ENCODE results near the gene NLRX1.
"Not testable (repeated sequence)": the region's sequence is repeated elsewhere in the genome, so short reads cannot be mapped to it uniquely, and the experiment has no call there.

NLRX1 gene

GRCh38 chr11:119173453-119173852, 4.9 kb downstream of the NLRX1 start:
- Histone ChIP-seq H3K36me3 (ENCODE audit: insufficient read depth, low read length) (peaks cover 6% of the 10 kb centered on the region), H3K9me3 (ENCODE audit: insufficient read depth, low read depth, low read length) (no peaks in the 10 kb centered on the region), H3K9ac (ENCODE audit: low read depth, low read length) (no peak overlapping the region), H3K4me3 (ENCODE audit: low read length) (no peak overlapping the region), H3K27me3 (ENCODE audit: insufficient read depth, low read length) (no peaks in the 10 kb centered on the region), H3K27ac (ENCODE audit: low read depth, low read length) (no peak overlapping the region), H3K4me1 (ENCODE audit: insufficient read depth, low read length) (0 out of 2 replicates have a peak, but pooled peaks cover 4% of the 10 kb centered on the region)
- 94% methylated on average over 21 of the region's 21 CpGs for WGBS

GRCh38 chr11:119175493-119176077, 7.1 kb downstream of the NLRX1 start:
- no peak overlapping the region for H3K4me3 ChIP-seq (ENCODE audit: low read length)
- H3K27ac ChIP-seq (ENCODE audit: low read depth, low read length) = no peak overlapping the region
- H3K9me3 ChIP-seq (ENCODE audit: insufficient read depth, low read depth, low read length) = no peaks in the 10 kb centered on the region
- no peak overlapping the region for H3K9ac ChIP-seq (ENCODE audit: low read depth, low read length)
- WGBS = 78% methylated on average over 5 of the region's 6 CpGs
- no peaks in the 10 kb centered on the region for H3K27me3 ChIP-seq (ENCODE audit: insufficient read depth, low read length)
- peaks cover 11% of the 10 kb centered on the region for H3K36me3 ChIP-seq (ENCODE audit: insufficient read depth, low read length)
- H3K4me1 ChIP-seq (ENCODE audit: insufficient read depth, low read length) = 0 out of 2 replicates have a peak, but pooled peaks cover 4% of the 10 kb centered on the region

DNA sequence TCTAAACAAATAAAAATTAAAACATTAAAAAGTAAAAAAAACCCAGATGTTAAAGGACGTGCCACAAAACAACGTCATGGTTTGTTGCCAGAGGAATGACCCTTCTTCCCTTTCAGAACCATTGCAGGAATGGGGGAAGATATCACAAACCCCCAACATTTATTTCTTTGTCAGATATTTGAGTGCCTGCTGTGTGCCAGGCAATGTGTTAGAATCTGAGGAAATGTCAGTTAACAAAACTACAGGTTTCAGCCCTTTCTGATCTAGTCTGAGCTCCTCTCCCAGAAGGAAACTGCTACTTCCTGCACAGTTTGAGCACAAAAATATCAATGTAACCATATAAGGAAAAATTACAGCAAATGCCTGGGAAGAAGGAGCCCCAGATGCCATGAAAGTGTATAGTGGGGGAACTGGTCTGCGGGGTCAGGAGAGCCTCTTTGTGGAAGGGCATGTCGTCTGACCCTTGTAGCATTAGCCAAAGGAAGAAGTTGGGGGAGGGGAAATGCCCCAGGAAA, 9.7 kb downstream of the NLRX1 start:
- Histone ChIP-seq H3K36me3 (ENCODE audit: insufficient read depth, low read length) (peaks cover 11% of the 10 kb centered on the region), H3K4me1 (ENCODE audit: insufficient read depth, low read length) (0 out of 2 replicates have a peak, but pooled peaks cover 4% of the 10 kb centered on the region), H3K27me3 (ENCODE audit: insufficient read depth, low read length) (no peaks in the 10 kb centered on the region), H3K9me3 (ENCODE audit: insufficient read depth, low read depth, low read length) (no peaks in the 10 kb centered on the region), H3K9ac (ENCODE audit: low read depth, low read length) (no peak overlapping the region), H3K27ac (ENCODE audit: low read depth, low read length) (no peak overlapping the region), H3K4me3 (ENCODE audit: low read length) (no peak overlapping the region)
- WGBS = 88% methylated on average over 4 of the region's 4 CpGs

DNA sequence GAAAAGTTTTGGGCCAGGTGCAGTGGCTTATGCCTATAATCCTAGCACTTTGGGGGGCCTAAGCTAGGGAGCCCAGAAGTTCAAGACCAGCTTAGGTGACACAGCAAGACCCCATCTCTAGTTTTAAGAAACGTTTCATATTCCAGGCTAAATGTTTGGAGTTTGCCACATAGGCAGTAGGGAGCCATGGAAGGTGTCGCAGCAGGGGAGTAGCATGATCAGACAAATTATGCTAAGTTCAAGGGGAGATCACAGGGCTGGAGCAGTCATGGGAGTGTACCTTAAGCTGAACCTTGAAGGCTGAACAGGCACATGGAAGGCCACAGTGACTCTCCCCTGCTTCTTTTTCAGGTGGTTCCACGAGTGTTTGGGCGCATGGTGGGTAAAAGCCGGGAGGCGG, 10.8 kb downstream of the NLRX1 start:
- H3K4me1 ChIP-seq (ENCODE audit: insufficient read depth, low read length) = 0 out of 2 replicates have a peak, but pooled peaks cover 4% of the 10 kb centered on the region
- peaks cover 11% of the 10 kb centered on the region for H3K36me3 ChIP-seq (ENCODE audit: insufficient read depth, low read length)
- no peak overlapping the region for H3K9ac ChIP-seq (ENCODE audit: low read depth, low read length)
- no peak overlapping the region for H3K4me3 ChIP-seq (ENCODE audit: low read length)
- H3K27me3 ChIP-seq (ENCODE audit: insufficient read depth, low read length) = no peaks in the 10 kb centered on the region
- no peak overlapping the region for H3K27ac ChIP-seq (ENCODE audit: low read depth, low read length)
- WGBS = 94% methylated on average over 6 of the region's 6 CpGs
- H3K9me3 ChIP-seq (ENCODE audit: insufficient read depth, low read depth, low read length) = no peaks in the 10 kb centered on the region

DNA sequence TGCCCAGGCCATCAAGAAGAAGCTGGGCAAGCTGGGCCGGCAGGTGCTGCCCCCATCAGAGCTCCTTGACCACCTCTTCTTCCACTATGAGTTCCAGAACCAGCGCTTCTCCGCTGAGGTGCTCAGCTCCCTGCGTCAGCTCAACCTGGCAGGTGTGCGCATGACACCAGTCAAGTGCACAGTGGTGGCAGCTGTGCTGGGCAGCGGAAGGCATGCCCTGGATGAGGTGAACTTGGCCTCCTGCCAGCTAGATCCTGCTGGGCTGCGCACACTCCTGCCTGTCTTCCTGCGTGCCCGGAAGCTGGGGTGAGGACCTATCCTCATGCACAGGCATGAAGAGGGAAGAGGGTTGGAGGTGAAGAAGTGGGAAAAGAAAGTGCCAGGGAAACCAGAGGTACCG, 11.5 kb downstream of the NLRX1 start:
- H3K36me3 ChIP-seq (ENCODE audit: insufficient read depth, low read length) = peaks cover 6% of the 10 kb centered on the region; the same call in 1 of the 2 replicates
- H3K4me3 ChIP-seq (ENCODE audit: low read length) = no peak overlapping the region
- H3K4me1 ChIP-seq (ENCODE audit: insufficient read depth, low read length) = 0 out of 2 replicates have a peak, but pooled peaks cover 4% of the 10 kb centered on the region
- no peak overlapping the region for H3K27ac ChIP-seq (ENCODE audit: low read depth, low read length)
- H3K27me3 ChIP-seq (ENCODE audit: insufficient read depth, low read length) = no peaks in the 10 kb centered on the region
- no peaks in the 10 kb centered on the region for H3K9me3 ChIP-seq (ENCODE audit: insufficient read depth, low read depth, low read length)
- no peak overlapping the region for H3K9ac ChIP-seq (ENCODE audit: low read depth, low read length)
- WGBS = 95% methylated on average over 10 of the region's 10 CpGs

GRCh38 chr11:119180729-119181676, 12.5 kb downstream of the NLRX1 start:
- WGBS = 91% methylated on average over 6 of the region's 6 CpGs
- no peak overlapping the region for H3K9ac ChIP-seq (ENCODE audit: low read depth, low read length)

GRCh38 chr11:119181677-119182412, 13.3 kb downstream of the NLRX1 start:
- H3K4me1 ChIP-seq (ENCODE audit: insufficient read depth, low read length) = 0 out of 2 replicates have a peak, but pooled peaks cover 4% of the 10 kb centered on the region
- WGBS = 92% methylated on average over 17 of the region's 17 CpGs
- no peak overlapping the region for H3K9ac ChIP-seq (ENCODE audit: low read depth, low read length)
- H3K27me3 ChIP-seq (ENCODE audit: insufficient read depth, low read length) = no peaks in the 10 kb centered on the region
- no peak overlapping the region for H3K4me3 ChIP-seq (ENCODE audit: low read length)
- H3K9me3 ChIP-seq (ENCODE audit: insufficient read depth, low read depth, low read length) = no peaks in the 10 kb centered on the region
- no peak overlapping the region for H3K27ac ChIP-seq (ENCODE audit: low read depth, low read length)
- H3K36me3 ChIP-seq (ENCODE audit: insufficient read depth, low read length) = 0 out of 2 replicates have a peak, but pooled peaks cover 6% of the 10 kb centered on the region

More at GRCh38 chr11:119180729-119181676, 12.5 kb downstream of the NLRX1 start:
- Histone ChIP-seq H3K4me3 (ENCODE audit: low read length) (no peak overlapping the region), H3K4me1 (ENCODE audit: insufficient read depth, low read length) (0 out of 2 replicates have a peak, but pooled peaks cover 4% of the 10 kb centered on the region), H3K27ac (ENCODE audit: low read depth, low read length) (no peak overlapping the region), H3K9me3 (ENCODE audit: insufficient read depth, low read depth, low read length) (no peaks in the 10 kb centered on the region), H3K27me3 (ENCODE audit: insufficient read depth, low read length) (no peaks in the 10 kb centered on the region), H3K36me3 (ENCODE audit: insufficient read depth, low read length) (0 out of 2 replicates have a peak, but pooled peaks cover 6% of the 10 kb centered on the region)

- H3K9me3 ChIP-seq (ENCODE audit: insufficient read depth, low read depth, low read length); H3K4me3 ChIP-seq (ENCODE audit: low read length); H3K9ac ChIP-seq (ENCODE audit: low read depth, low read length); H3K27me3 ChIP-seq (ENCODE audit: insufficient read depth, low read length); H3K27ac ChIP-seq (ENCODE audit: low read depth, low read length); H3K4me1 ChIP-seq (ENCODE audit: insufficient read depth, low read length); H3K36me3 ChIP-seq (ENCODE audit: insufficient read depth, low read length): not testable (repeated sequence)
- 85% methylated on average over 9 of the region's 9 CpGs for WGBS
Observed at GRCh38 chr11:119184399-119184798, 15.9 kb downstream of the NLRX1 start.

DNA sequence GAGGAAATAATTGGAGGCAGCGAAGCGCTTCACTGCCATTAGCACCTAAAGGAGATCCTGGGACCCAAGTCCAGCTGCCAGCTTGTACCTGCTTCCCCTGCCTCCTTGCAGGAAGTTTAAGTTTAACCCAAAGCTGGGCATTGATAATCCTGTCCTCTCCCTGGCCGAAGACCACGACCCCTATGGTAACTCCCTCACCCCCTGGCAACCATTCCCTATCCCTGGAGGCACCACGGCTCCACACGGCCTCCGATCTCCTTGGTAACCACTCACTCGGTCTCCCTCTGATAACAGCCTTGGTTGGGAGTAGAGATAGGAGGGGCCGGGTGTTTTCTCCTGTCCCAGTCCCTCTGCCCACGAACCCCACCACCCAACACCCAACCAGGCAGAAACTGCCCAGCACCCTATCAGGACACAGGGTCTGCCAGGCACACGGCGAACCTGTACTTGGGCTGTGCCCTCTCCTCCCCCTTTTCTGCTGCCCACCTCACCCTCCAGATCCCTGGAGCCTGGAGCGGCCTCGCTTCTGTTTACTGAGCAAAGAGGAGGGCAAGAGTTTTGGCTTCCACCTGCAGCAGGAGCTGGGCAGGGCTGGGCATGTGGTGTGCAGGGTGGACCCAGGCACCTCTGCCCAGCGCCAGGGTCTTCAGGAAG, 17.6 kb downstream of the NLRX1 start:
- Histone ChIP-seq H3K4me3 (ENCODE audit: low read length) (no peak overlapping the region), H3K36me3 (ENCODE audit: insufficient read depth, low read length) (no peaks in the 10 kb centered on the region), H3K9me3 (ENCODE audit: insufficient read depth, low read depth, low read length) (no peaks in the 10 kb centered on the region), H3K9ac (ENCODE audit: low read depth, low read length) (no peak overlapping the region), H3K4me1 (ENCODE audit: insufficient read depth, low read length) (no peaks in the 10 kb centered on the region), H3K27me3 (ENCODE audit: insufficient read depth, low read length) (no peaks in the 10 kb centered on the region), H3K27ac (ENCODE audit: low read depth, low read length) (no peak overlapping the region)
- whole genome bisulfite sequencing = 87% methylated on average over 13 of the region's 15 CpGs

- no peaks in the 10 kb centered on the region for H3K9me3 ChIP-seq (ENCODE audit: insufficient read depth, low read depth, low read length)
- no peak overlapping the region; the same call in 1 of the 2 replicates for H3K9ac ChIP-seq (ENCODE audit: low read depth, low read length)
- 93% methylated on average over 19 of the region's 21 CpGs for WGBS
- H3K27me3 ChIP-seq (ENCODE audit: insufficient read depth, low read length) = no peaks in the 10 kb centered on the region
- H3K4me3 ChIP-seq (ENCODE audit: low read length) = no peak overlapping the region
- no peaks in the 10 kb centered on the region for H3K36me3 ChIP-seq (ENCODE audit: insufficient read depth, low read length)
- no peak overlapping the region for H3K27ac ChIP-seq (ENCODE audit: low read depth, low read length)
- no peaks in the 10 kb centered on the region for H3K4me1 ChIP-seq (ENCODE audit: insufficient read depth, low read length)
Observed at GRCh38 chr11:119187123-119187892, 18.8 kb downstream of the NLRX1 start.

Measured in HUES64 (cell line).